B cell (primary cell): ENCODE measurements around the gene ZNF346.

Source experiments
- CTCF ChIP-seq: fragments of 200-600 bp; IDR thresholded peaks from one replicate; pipeline ENCODE4 v1.8.0; 2022; ENCODE audit warnings: antibody characterized with exemption, mild to moderate bottlenecking
- EZH2 ChIP-seq: IDR thresholded peaks from 2 replicates; pipeline ENCODE4 v1.6.1; 2012; ENCODE audit warnings: borderline replicate concordance, low read depth, mild to moderate bottlenecking, moderate library complexity, low read length; ENCODE audit not compliant: insufficient read depth, poor library complexity, severe bottlenecking

GRCh38 chr5:177096162-177097015, 73.9 kb downstream of the ZNF346 start:
- no peak for TF ChIP-seq CTCF
- TF ChIP-seq EZH2, result no peak
